ENCODE measurements around the gene SCN4B. TPM values are rescaled to one million over a fixed set of nuclear protein-coding genes. Genes with fewer than 3 reads are reported as not detected.

SCN4B gene
- total RNA-seq, 4 donors from 2014 or later: 3.7 to 8.4 (median 4.4) TPM

DNA sequence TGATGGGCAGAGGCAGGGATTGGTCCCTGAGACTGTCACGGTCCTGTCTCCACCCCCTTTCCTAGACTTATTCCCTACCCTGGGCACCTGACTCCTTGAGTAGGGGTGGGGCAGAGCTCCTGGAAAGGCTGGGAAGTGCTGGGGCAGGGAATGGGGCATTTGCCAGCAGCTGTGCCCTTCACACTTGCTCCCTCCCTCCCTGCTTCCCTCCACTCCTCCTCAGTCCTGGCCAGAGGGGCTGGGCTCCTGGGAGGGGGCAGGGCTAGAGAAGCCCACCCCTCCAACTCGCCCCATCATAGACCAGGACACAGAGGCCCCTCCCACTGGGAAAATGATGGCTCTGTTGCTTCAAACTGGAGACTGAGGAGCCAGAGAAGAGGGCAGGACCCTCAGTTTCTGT is 12.3 kb upstream of the SCN4B start:
- DNase-seq (ENCODE audit: extremely low spot score): no peak
- intact Hi-C loops (cut with DNase I): no loop called here

DNA sequence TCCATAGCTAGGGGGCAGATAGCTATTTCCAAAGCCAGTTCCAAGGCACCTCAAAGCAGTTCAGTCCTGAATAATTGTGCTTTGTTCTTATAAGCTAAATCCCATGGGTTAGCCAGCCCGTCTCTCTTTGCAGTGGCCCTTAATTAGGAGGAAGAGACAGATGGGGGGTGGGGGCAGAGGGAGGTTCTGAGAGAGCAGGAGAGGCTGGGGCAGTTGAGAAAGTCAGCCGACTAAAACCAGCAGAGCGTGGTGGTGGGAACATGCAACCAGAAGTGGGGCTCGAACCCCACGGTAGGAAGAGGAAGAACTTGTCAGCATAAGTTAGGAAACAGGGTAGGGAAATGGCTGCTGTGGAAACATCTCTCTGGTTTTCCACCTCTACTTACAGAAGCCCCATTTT is 10.9 kb upstream of the SCN4B start:
- no peak for TF ChIP-seq POLR2AphosphoS5 (IDR thresholded peaks at IDR 0.05)
- TF ChIP-seq EP300 (IDR thresholded peaks at IDR 0.05): no peak
- TF ChIP-seq POLR2A (IDR thresholded peaks at IDR 0.05; ENCODE audit: low read depth): no peak
- TF ChIP-seq, protein P1, sequence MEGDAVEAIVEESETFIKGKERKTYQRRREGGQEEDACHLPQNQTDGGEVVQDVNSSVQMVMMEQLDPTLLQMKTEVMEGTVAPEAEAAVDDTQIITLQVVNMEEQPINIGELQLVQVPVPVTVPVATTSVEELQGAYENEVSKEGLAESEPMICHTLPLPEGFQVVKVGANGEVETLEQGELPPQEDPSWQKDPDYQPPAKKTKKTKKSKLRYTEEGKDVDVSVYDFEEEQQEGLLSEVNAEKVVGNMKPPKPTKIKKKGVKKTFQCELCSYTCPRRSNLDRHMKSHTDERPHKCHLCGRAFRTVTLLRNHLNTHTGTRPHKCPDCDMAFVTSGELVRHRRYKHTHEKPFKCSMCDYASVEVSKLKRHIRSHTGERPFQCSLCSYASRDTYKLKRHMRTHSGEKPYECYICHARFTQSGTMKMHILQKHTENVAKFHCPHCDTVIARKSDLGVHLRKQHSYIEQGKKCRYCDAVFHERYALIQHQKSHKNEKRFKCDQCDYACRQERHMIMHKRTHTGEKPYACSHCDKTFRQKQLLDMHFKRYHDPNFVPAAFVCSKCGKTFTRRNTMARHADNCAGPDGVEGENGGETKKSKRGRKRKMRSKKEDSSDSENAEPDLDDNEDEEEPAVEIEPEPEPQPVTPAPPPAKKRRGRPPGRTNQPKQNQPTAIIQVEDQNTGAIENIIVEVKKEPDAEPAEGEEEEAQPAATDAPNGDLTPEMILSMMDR (IDR thresholded peaks at IDR 0.05): no peak
- DNase-seq (ENCODE audit: extremely low spot score): no peak
- Histone ChIP-seq H3K27ac (replicated peaks in 1 of 4) (no peak overlapping the region), H3K4me1 (peaks cover 0 to 6% (median 0%) of the 10 kb centered on the region in 4 donors), H3K4me3 (no peak overlapping the region), H3K36me3 (peaks cover 0 to 9% (median 4%) of the 10 kb centered on the region in 4 donors), H3K27me3 (peaks cover 0 to 38% (median 0%) of the 10 kb centered on the region in 4 donors), H3K9me3 (no peaks in the 10 kb centered on the region)
- intact Hi-C loops (cut with DNase I): no loop called here
- 74% methylated on average over 5 of the region's 5 CpGs for WGBS

More for the DNA sequence above, 12.3 kb upstream of the SCN4B start:
- Histone ChIP-seq H3K36me3 (peaks cover 0 to 9% (median 4%) of the 10 kb centered on the region in 4 donors), H3K27ac (replicated peaks in 1 of 4) (no peak overlapping the region), H3K9me3 (no peaks in the 10 kb centered on the region), H3K27me3 (peaks cover 0 to 33% (median 0%) of the 10 kb centered on the region in 4 donors), H3K4me3 (no peak overlapping the region), H3K4me1 (peaks cover 0 to 8% (median 7%) of the 10 kb centered on the region in 4 donors)
- no peak for TF ChIP-seq EP300 (IDR thresholded peaks at IDR 0.05)
- TF ChIP-seq, protein P1 (IDR thresholded peaks at IDR 0.05): no peak
- no peak for TF ChIP-seq POLR2A (IDR thresholded peaks at IDR 0.05; ENCODE audit: low read depth)
- TF ChIP-seq POLR2AphosphoS5 (IDR thresholded peaks at IDR 0.05): no peak
- 91% methylated on average over 1 of the region's 2 CpGs for WGBS

DNA sequence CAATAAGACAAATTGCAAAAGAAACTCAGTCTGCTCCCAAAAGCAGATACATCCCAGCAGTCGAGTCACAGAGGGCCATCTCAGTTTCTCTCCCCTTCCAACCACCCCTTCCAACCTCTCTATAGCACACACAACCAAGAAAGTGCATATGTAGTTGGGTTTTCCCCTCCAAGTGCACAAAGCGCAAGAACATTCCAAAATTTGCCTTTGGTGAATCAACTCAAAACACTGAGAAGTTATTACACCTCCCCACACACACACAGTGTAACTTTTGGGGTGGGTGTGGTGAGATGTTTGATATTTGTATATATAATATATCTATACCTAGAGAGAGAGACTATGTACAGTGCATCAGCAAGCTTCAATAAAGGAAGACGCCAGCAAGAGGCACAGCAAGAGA is 10.2 kb upstream of the SCN4B start:
- no peaks in the 10 kb centered on the region for H3K9me3 ChIP-seq
- peaks cover 0 to 45% (median 0%) of the 10 kb centered on the region in 4 donors for H3K27me3 ChIP-seq
- no peak overlapping the region for H3K27ac ChIP-seq (replicated peaks in 1 of 4)
- no peak for DNase-seq (ENCODE audit: extremely low spot score)
- H3K36me3 ChIP-seq: peaks cover 0 to 7% (median 3%) of the 10 kb centered on the region in 4 donors
- peaks cover 0 to 6% (median 0%) of the 10 kb centered on the region in 4 donors for H3K4me1 ChIP-seq
- no peak overlapping the region for H3K4me3 ChIP-seq
- WGBS: 81% methylated on average over 3 of the region's 3 CpGs
- intact Hi-C loops (cut with DNase I): no loop called here
- TF ChIP-seq POLR2A (IDR thresholded peaks at IDR 0.05; ENCODE audit: low read depth) (no peak), EP300 (IDR thresholded peaks at IDR 0.05) (no peak), POLR2AphosphoS5 (IDR thresholded peaks at IDR 0.05) (no peak)
- TF ChIP-seq, protein P1 (IDR thresholded peaks at IDR 0.05): no peak

- 72% methylated on average over 6 of the region's 6 CpGs for WGBS
- intact Hi-C loops (cut with DNase I): no loop called here
- Histone ChIP-seq H3K4me1 (peaks cover 4 to 9% (median 5%) of the 10 kb centered on the region in 4 donors), H3K9me3 (no peaks in the 10 kb centered on the region), H3K27ac (replicated peaks in 1 of 4) (no peak overlapping the region), H3K27me3 (peaks cover 0 to 55% (median 3%) of the 10 kb centered on the region in 4 donors), H3K4me3 (no peak overlapping the region), H3K36me3 (peaks cover 0 to 5% (median 0%) of the 10 kb centered on the region in 4 donors)
- no peak for DNase-seq (ENCODE audit: extremely low spot score)
- no peak for TF ChIP-seq POLR2A (IDR thresholded peaks at IDR 0.05; ENCODE audit: low read depth)
- no peak for TF ChIP-seq POLR2AphosphoS5 (IDR thresholded peaks at IDR 0.05)
- no peak for TF ChIP-seq EP300 (IDR thresholded peaks at IDR 0.05)
- TF ChIP-seq, protein P1 (IDR thresholded peaks at IDR 0.05): no peak
These were observed 9.2 kb upstream of the SCN4B start for GRCh38 chr11:118161786-118162185.

All from esophagus muscularis mucosa (tissue), 4 donors.